Measurements from ENCODE around the gene APOD. TPM values are rescaled to one million over a fixed set of nuclear protein-coding genes. Genes with fewer than 3 reads are reported as not detected.
A peak's percentile ranks its signal among the peaks of the same experiment; 100 is the strongest.

The APOD gene
- total RNA-seq, 2 donors from 2014 or later, result 4.2 TPM; not detected in 1

- no peaks in the 10 kb centered on the region for H3K27me3 Mint-ChIP-seq
- no peaks in the 10 kb centered on the region for H3K9me3 Mint-ChIP-seq
- H3K36me3 Mint-ChIP-seq (ENCODE audit: low read depth), result peaks cover 39% of the 10 kb centered on the region
- peaks cover 51% of the 10 kb centered on the region for H3K4me1 Mint-ChIP-seq
- H3K4me3 Mint-ChIP-seq, result peak overlapping the region; percentile 96
- ATAC-seq (replicated peaks), result no peak
- H3K27ac Mint-ChIP-seq, result peak overlapping the region; percentile 92
Measured at GRCh38 chr3:195543500-195544229, 40.1 kb downstream of the APOD start.

- Mint-ChIP-seq H3K27ac (peak within 1 kb of the TSS; percentile 92), H3K9me3 (no peaks in the 10 kb centered on the region), H3K4me1 (peaks cover 46% of the 10 kb centered on the region), H3K4me3 (peak within 1 kb of the TSS; percentile 96), H3K27me3 (no peaks in the 10 kb centered on the region), H3K36me3 (ENCODE audit: low read depth) (peaks cover 46% of the 10 kb centered on the region)
- peak; percentile 78 for ATAC-seq (replicated peaks)
Measured at GRCh38 chr3:195542698-195543499, 40.8 kb downstream of the APOD start, which contains the start of gene PPP1R2. Gene PPP1R2 (minus strand): TSS chr3:195543325. CDS start chr3:195543025, 300 bp downstream.

GRCh38 chr3:195542316-195542697, 41.4 kb downstream of the APOD start:
- Mint-ChIP-seq H3K36me3 (ENCODE audit: low read depth) (peaks cover 51% of the 10 kb centered on the region), H3K4me3 (peak overlapping the region; percentile 96), H3K4me1 (peaks cover 45% of the 10 kb centered on the region), H3K27me3 (no peaks in the 10 kb centered on the region), H3K9me3 (no peaks in the 10 kb centered on the region), H3K27ac (peak overlapping the region; percentile 92)
- no peak for ATAC-seq (replicated peaks)

- Mint-ChIP-seq H3K36me3 (ENCODE audit: low read depth) (peaks cover 56% of the 10 kb centered on the region), H3K27me3 (no peaks in the 10 kb centered on the region), H3K4me3 (peak overlapping the region; percentile 96), H3K4me1 (peaks cover 31% of the 10 kb centered on the region), H3K27ac (peak overlapping the region; percentile 92), H3K9me3 (no peaks in the 10 kb centered on the region)
- no peak for ATAC-seq (replicated peaks)
Measured at GRCh38 chr3:195540511-195540910, 43.2 kb downstream of the APOD start.

GRCh38 chr3:195540027-195540426, 43.7 kb downstream of the APOD start:
- Mint-ChIP-seq H3K4me3 (peak overlapping the region; percentile 96), H3K36me3 (ENCODE audit: low read depth) (peaks cover 61% of the 10 kb centered on the region), H3K9me3 (no peaks in the 10 kb centered on the region), H3K27me3 (no peaks in the 10 kb centered on the region), H3K4me1 (peaks cover 36% of the 10 kb centered on the region), H3K27ac (peak overlapping the region; percentile 92)
- ATAC-seq (replicated peaks), result peak; percentile 39

GRCh38 chr3:195539479-195539878, 44.3 kb downstream of the APOD start:
- H3K4me1 Mint-ChIP-seq, result peaks cover 41% of the 10 kb centered on the region
- peak overlapping the region; percentile 96 for H3K4me3 Mint-ChIP-seq
- ATAC-seq (replicated peaks), result no peak
- peak overlapping the region; percentile 92 for H3K27ac Mint-ChIP-seq
- peaks cover 66% of the 10 kb centered on the region for H3K36me3 Mint-ChIP-seq (ENCODE audit: low read depth)
- no peaks in the 10 kb centered on the region for H3K27me3 Mint-ChIP-seq
- no peaks in the 10 kb centered on the region for H3K9me3 Mint-ChIP-seq

- Mint-ChIP-seq H3K9me3 (no peaks in the 10 kb centered on the region), H3K27ac (peak overlapping the region; percentile 80), H3K36me3 (ENCODE audit: low read depth) (peaks cover 81% of the 10 kb centered on the region), H3K4me1 (peaks cover 46% of the 10 kb centered on the region), H3K27me3 (no peaks in the 10 kb centered on the region), H3K4me3 (peak overlapping the region; percentile 96)
- peak; percentile 77 for ATAC-seq (replicated peaks)
Measured at GRCh38 chr3:195537995-195538394, 45.7 kb downstream of the APOD start.

- H3K4me1 Mint-ChIP-seq, result peaks cover 62% of the 10 kb centered on the region
- H3K27ac Mint-ChIP-seq, result peak overlapping the region; percentile 11
- H3K9me3 Mint-ChIP-seq, result no peaks in the 10 kb centered on the region
- H3K27me3 Mint-ChIP-seq, result no peaks in the 10 kb centered on the region
- H3K36me3 Mint-ChIP-seq (ENCODE audit: low read depth), result peaks cover 85% of the 10 kb centered on the region
- no peak for ATAC-seq (replicated peaks)
- H3K4me3 Mint-ChIP-seq, result peak overlapping the region; percentile 60
Measured at GRCh38 chr3:195535293-195535692, 48.4 kb downstream of the APOD start.

- Mint-ChIP-seq H3K27me3 (no peaks in the 10 kb centered on the region), H3K36me3 (ENCODE audit: low read depth) (peaks cover 86% of the 10 kb centered on the region), H3K4me1 (peaks cover 51% of the 10 kb centered on the region), H3K4me3 (peak overlapping the region; percentile 60), H3K9me3 (no peaks in the 10 kb centered on the region), H3K27ac (peak overlapping the region; percentile 27)
- ATAC-seq (replicated peaks), result no peak
Measured at GRCh38 chr3:195532834-195533233, 50.9 kb downstream of the APOD start.

GRCh38 chr3:195532345-195532744, 51.4 kb downstream of the APOD start:
- Mint-ChIP-seq H3K4me3 (peak overlapping the region; percentile 60), H3K36me3 (ENCODE audit: low read depth) (peaks cover 86% of the 10 kb centered on the region), H3K9me3 (no peaks in the 10 kb centered on the region), H3K4me1 (peaks cover 48% of the 10 kb centered on the region), H3K27ac (peak overlapping the region; percentile 6), H3K27me3 (no peaks in the 10 kb centered on the region)
- no peak for ATAC-seq (replicated peaks)

- Mint-ChIP-seq H3K36me3 (ENCODE audit: low read depth) (peaks cover 92% of the 10 kb centered on the region), H3K4me3 (peak overlapping the region; percentile 7), H3K27ac (peak overlapping the region; percentile 6), H3K27me3 (no peaks in the 10 kb centered on the region), H3K4me1 (peaks cover 48% of the 10 kb centered on the region), H3K9me3 (no peaks in the 10 kb centered on the region)
- peak; percentile 49 for ATAC-seq (replicated peaks)
Measured at GRCh38 chr3:195531683-195532082, 52.1 kb downstream of the APOD start.

- Mint-ChIP-seq H3K27me3 (no peaks in the 10 kb centered on the region), H3K4me3 (no peak overlapping the region), H3K36me3 (ENCODE audit: low read depth) (peaks cover 99% of the 10 kb centered on the region), H3K27ac (no peak overlapping the region), H3K9me3 (no peaks in the 10 kb centered on the region), H3K4me1 (peaks cover 39% of the 10 kb centered on the region)
- no peak for ATAC-seq (replicated peaks)
Measured at GRCh38 chr3:195526492-195526891, 57.2 kb downstream of the APOD start.

- Mint-ChIP-seq H3K4me1 (peaks cover 33% of the 10 kb centered on the region), H3K4me3 (peak overlapping the region; percentile 79), H3K36me3 (ENCODE audit: low read depth) (peaks cover 94% of the 10 kb centered on the region), H3K9me3 (no peaks in the 10 kb centered on the region), H3K27me3 (no peaks in the 10 kb centered on the region), H3K27ac (peak overlapping the region; percentile 93)
- peak; percentile 94 for ATAC-seq (replicated peaks)
Measured at GRCh38 chr3:195524171-195524896, 59.4 kb downstream of the APOD start.

- H3K4me1 Mint-ChIP-seq, result peaks cover 35% of the 10 kb centered on the region
- no peak for ATAC-seq (replicated peaks)
- H3K27ac Mint-ChIP-seq, result peak overlapping the region; percentile 15
Measured at GRCh38 chr3:195522254-195523023, 61.3 kb downstream of the APOD start.

More at GRCh38 chr3:195522254-195523023, 61.3 kb downstream of the APOD start:
- Mint-ChIP-seq H3K36me3 (ENCODE audit: low read depth) (peaks cover 92% of the 10 kb centered on the region), H3K4me3 (peak overlapping the region; percentile 16), H3K27me3 (no peaks in the 10 kb centered on the region), H3K9me3 (no peaks in the 10 kb centered on the region)

Measured in activated T-helper 17 cell treated with anti-CD3 and anti-CD28 coated beads, Interleukin-2, amount 50 U/mL, for 72 hours (primary cell).